ENCODE measurements around the gene COQ8A. TPM values are rescaled to one million over a fixed set of nuclear protein-coding genes. Genes with fewer than 3 reads are reported as not detected.

The COQ8A gene
- total RNA-seq, 1 experiment from 2014 or later: 35.3 TPM

- ATAC-seq: no peak
- ChIA-PET POLR2A (no interaction called here), CTCF (no interaction called here), RAD21 (ENCODE audit: low non-redundant PET in 1 of 2, low total read pairs in 2 of 2, uncharacterized antibody in 2 of 2, unreplicated experiment in 2 of 2) (no interaction called here)
- Histone ChIP-seq H4K20me1 (ENCODE audit: insufficient read depth) (no peaks in the 10 kb centered on the region), H3K27ac (ENCODE audit: low read depth, low read length) (no peak overlapping the region), H3K4me2 (ENCODE audit: low read length) (no peak overlapping the region), H3K36me3 (ENCODE audit: control insufficient read depth in 1 of 2, insufficient read depth in 2 of 2, low read length in 2 of 2) (no peaks in the 10 kb centered on the region), H2AFZ (ENCODE audit: low read depth, low read length, poor library complexity, severe bottlenecking) (no peak overlapping the region), H3K27me3 (ENCODE audit: insufficient read depth, low read length) (no peaks in the 10 kb centered on the region), H3K9me3 (ENCODE audit: control insufficient read depth in 1 of 2, insufficient read depth in 1 of 2, low read depth in 1 of 2, low read length in 2 of 2) (no peaks in the 10 kb centered on the region; a peak in 1 of 4 replicates), H3K4me1 (ENCODE audit: control insufficient read depth in 1 of 2, insufficient read depth in 2 of 2, low read length in 2 of 2) (no peaks in the 10 kb centered on the region), H3K9me2 (ENCODE audit: insufficient read depth) (no peaks in the 10 kb centered on the region), H3K9ac (ENCODE audit: low read length) (no peak overlapping the region), H3K4me3 (replicated peaks in 1 of 2; ENCODE audit: low read depth in 1 of 2, low read length in 2 of 2) (no peak overlapping the region), H3K79me2 (ENCODE audit: insufficient read depth, low read length) (no peaks in the 10 kb centered on the region; the same call in 1 of the 2 replicates)
- DNase-seq (ENCODE audit: low read depth, low spot score): no peak
- TF ChIP-seq JUND (IDR thresholded peaks at IDR 0.05): no peak
- intact Hi-C loops (cut with micrococcal nuclease): no loop called here
- BruUV-seq (replicated peaks): no TSS peak
These were observed 14.2 kb downstream of the COQ8A start for GRCh38 chr1:226954337-226954736.

GRCh38 chr1:226954777-226955176 lies 14.7 kb downstream of the COQ8A start:
- no TSS peak for BruUV-seq (replicated peaks)
- Histone ChIP-seq H3K79me2 (ENCODE audit: insufficient read depth, low read length) (peaks cover 1% of the 10 kb centered on the region; the same call in 1 of the 2 replicates), H4K20me1 (ENCODE audit: insufficient read depth) (no peaks in the 10 kb centered on the region), H3K4me2 (ENCODE audit: low read length) (no peak overlapping the region), H3K9me3 (ENCODE audit: control insufficient read depth in 1 of 2, insufficient read depth in 1 of 2, low read depth in 1 of 2, low read length in 2 of 2) (no peaks in the 10 kb centered on the region; a peak in 1 of 4 replicates), H3K27ac (ENCODE audit: low read depth, low read length) (no peak overlapping the region), H2AFZ (ENCODE audit: low read depth, low read length, poor library complexity, severe bottlenecking) (no peak overlapping the region), H3K4me1 (ENCODE audit: control insufficient read depth in 1 of 2, insufficient read depth in 2 of 2, low read length in 2 of 2) (no peaks in the 10 kb centered on the region), H3K4me3 (replicated peaks in 1 of 2; ENCODE audit: low read depth in 1 of 2, low read length in 2 of 2) (no peak overlapping the region), H3K36me3 (ENCODE audit: control insufficient read depth in 1 of 2, insufficient read depth in 2 of 2, low read length in 2 of 2) (no peaks in the 10 kb centered on the region), H3K9me2 (ENCODE audit: insufficient read depth) (no peaks in the 10 kb centered on the region), H3K9ac (ENCODE audit: low read length) (no peak overlapping the region), H3K27me3 (ENCODE audit: insufficient read depth, low read length) (no peaks in the 10 kb centered on the region)
- intact Hi-C loops (cut with micrococcal nuclease): no loop called here
- ChIA-PET POLR2A (no interaction called here), RAD21 (ENCODE audit: low non-redundant PET in 1 of 2, low total read pairs in 2 of 2, uncharacterized antibody in 2 of 2, unreplicated experiment in 2 of 2) (no interaction called here), CTCF (no interaction called here)
- DNase-seq (ENCODE audit: low read depth, low spot score) (no peak), ATAC-seq (no peak)
- TF ChIP-seq SRF (IDR thresholded peaks at IDR 0.05; ENCODE audit: low read depth) (no peak), ZNF274 (IDR thresholded peaks at IDR 0.05; ENCODE audit: low read depth, low read length) (no peak), REST (IDR thresholded peaks at IDR 0.05; ENCODE audit: low read depth) (no peak), JUND (IDR thresholded peaks at IDR 0.05) (no peak), ZFX (IDR thresholded peaks at IDR 0.05) (no peak), RAD21 (IDR thresholded peaks at IDR 0.05; ENCODE audit: low read depth) (no peak), SIN3A (IDR thresholded peaks at IDR 0.05; ENCODE audit: low read depth) (no peak), EGR1 (IDR thresholded peaks at IDR 0.05; ENCODE audit: low read depth) (no peak), MAX (IDR thresholded peaks at IDR 0.05) (no peak), EZH2 (IDR thresholded peaks at IDR 0.05) (no peak), SP1 (IDR thresholded peaks at IDR 0.05; ENCODE audit: low read depth) (no peak), POLR2AphosphoS5 (IDR thresholded peaks at IDR 0.05; ENCODE audit: low read depth, low read length) (no peak)
- TF ChIP-seq, protein P1, sequence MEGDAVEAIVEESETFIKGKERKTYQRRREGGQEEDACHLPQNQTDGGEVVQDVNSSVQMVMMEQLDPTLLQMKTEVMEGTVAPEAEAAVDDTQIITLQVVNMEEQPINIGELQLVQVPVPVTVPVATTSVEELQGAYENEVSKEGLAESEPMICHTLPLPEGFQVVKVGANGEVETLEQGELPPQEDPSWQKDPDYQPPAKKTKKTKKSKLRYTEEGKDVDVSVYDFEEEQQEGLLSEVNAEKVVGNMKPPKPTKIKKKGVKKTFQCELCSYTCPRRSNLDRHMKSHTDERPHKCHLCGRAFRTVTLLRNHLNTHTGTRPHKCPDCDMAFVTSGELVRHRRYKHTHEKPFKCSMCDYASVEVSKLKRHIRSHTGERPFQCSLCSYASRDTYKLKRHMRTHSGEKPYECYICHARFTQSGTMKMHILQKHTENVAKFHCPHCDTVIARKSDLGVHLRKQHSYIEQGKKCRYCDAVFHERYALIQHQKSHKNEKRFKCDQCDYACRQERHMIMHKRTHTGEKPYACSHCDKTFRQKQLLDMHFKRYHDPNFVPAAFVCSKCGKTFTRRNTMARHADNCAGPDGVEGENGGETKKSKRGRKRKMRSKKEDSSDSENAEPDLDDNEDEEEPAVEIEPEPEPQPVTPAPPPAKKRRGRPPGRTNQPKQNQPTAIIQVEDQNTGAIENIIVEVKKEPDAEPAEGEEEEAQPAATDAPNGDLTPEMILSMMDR (IDR thresholded peaks at IDR 0.05 in 2 of 3, conservative IDR thresholded peaks at IDR 0.05 in 1 of 3; ENCODE audit: borderline replicate concordance in 1 of 3, insufficient read depth in 1 of 3, low read depth in 2 of 3, low read length in 2 of 3): no peak
- TF ChIP-seq, protein P2, sequence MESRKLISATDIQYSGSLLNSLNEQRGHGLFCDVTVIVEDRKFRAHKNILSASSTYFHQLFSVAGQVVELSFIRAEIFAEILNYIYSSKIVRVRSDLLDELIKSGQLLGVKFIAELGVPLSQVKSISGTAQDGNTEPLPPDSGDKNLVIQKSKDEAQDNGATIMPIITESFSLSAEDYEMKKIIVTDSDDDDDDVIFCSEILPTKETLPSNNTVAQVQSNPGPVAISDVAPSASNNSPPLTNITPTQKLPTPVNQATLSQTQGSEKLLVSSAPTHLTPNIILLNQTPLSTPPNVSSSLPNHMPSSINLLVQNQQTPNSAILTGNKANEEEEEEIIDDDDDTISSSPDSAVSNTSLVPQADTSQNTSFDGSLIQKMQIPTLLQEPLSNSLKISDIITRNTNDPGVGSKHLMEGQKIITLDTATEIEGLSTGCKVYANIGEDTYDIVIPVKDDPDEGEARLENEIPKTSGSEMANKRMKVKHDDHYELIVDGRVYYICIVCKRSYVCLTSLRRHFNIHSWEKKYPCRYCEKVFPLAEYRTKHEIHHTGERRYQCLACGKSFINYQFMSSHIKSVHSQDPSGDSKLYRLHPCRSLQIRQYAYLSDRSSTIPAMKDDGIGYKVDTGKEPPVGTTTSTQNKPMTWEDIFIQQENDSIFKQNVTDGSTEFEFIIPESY (IDR thresholded peaks at IDR 0.05; ENCODE audit: extremely low read depth, insufficient replicate concordance, low read length): no peak
